T-cell (primary cell): ENCODE measurements around the gene SKI. TPM values are rescaled to one million over a fixed set of nuclear protein-coding genes. Genes with fewer than 3 reads are reported as not detected.

Source experiments
- ATAC-seq, 4 experiments: fragments of 200-7000 bp in 3 of 4; fragments of 150-1000 bp in 1 of 4; cut with Tn5 transposase; replicated peaks in 1 of 4; 1 replicate in 3 of 4; 2 replicates in 1 of 4; pipeline ENCODE4 v1.10.0; 2021; ENCODE audit warnings: moderate library complexity in 3 of 4, mild to moderate bottlenecking in 2 of 4, moderate number of reproducible peaks in 1 of 4
- CTCF ChIA-PET, 2 donors: fragments of 300-600 bp; sonication (Branson Sonifier 250); formaldehyde crosslinking; loops; one replicate each; lab custom pipeline; 2022; ENCODE audit warnings: antibody characterized with exemption in 2 of 2; lab: Charles Lee
- POLR2A ChIA-PET, 2 donors: fragments of 300-600 bp; sonication (Branson Sonifier 250); formaldehyde crosslinking; loops; one replicate each; lab custom pipeline; 2022; ENCODE audit warnings: antibody characterized with exemption in 2 of 2; lab: Charles Lee
- DNase-seq, 35 experiments: peaks; one replicate each; pipeline versions ENCODE4 v3.0.0 to v3.0.0-alpha.2; 2013 to 2023
- H3K27ac ChIP-seq: one replicate; pipeline ENCODE4 v1.5.1; 2013; ENCODE audit warnings: low read length
- H3K27me3 ChIP-seq, 2 experiments: replicated peaks in 1 of 2; 1 replicate in 1 of 2; 2 replicates in 1 of 2; pipeline versions ENCODE4 v1.6.1 to v1.7.0; 2013; ENCODE audit warnings: low read length in 1 of 2, mixed read lengths in 1 of 2; ENCODE audit not compliant: control insufficient read depth in 2 of 2, insufficient read depth in 2 of 2; ENCODE audit errors: extremely low read depth in 1 of 2
- H3K36me3 ChIP-seq, 2 donors: 1 replicate in 1 of 2; 2 replicates in 1 of 2; pipeline versions ENCODE4 v1.6.1 to v1.7.0; 2013; ENCODE audit warnings: low read length in 1 of 2; ENCODE audit not compliant: control insufficient read depth in 2 of 2, insufficient read depth in 1 of 2; ENCODE audit errors: extremely low read depth in 1 of 2
- H3K4me1 ChIP-seq, 2 experiments: 1 replicate in 1 of 2; 2 replicates in 1 of 2; pipeline versions ENCODE4 v1.6.1 to v1.7.0; 2013; ENCODE audit warnings: low read length in 2 of 2, mixed read lengths in 1 of 2; ENCODE audit not compliant: insufficient read depth in 2 of 2, control insufficient read depth in 1 of 2; ENCODE audit errors: extremely low read depth in 1 of 2
- H3K4me3 ChIP-seq, 2 donors: 1 replicate in 1 of 2; 2 replicates in 1 of 2; pipeline versions ENCODE4 v1.5.1 to v1.7.0; 2013; ENCODE audit warnings: mild to moderate bottlenecking in 2 of 2, low read length in 1 of 2, moderate library complexity in 1 of 2; ENCODE audit not compliant: control insufficient read depth in 1 of 2; ENCODE audit errors: extremely low read depth in 1 of 2
- H3K9me3 ChIP-seq: 2 replicates; pipeline ENCODE4 v1.7.0; 2013
- H3K27ac Mint-ChIP-seq, 2 donors: one replicate each; pipeline ENCODE4 v1.8.0; 2020 to 2021; ENCODE audit warnings: mild to moderate bottlenecking in 2 of 2, mixed read lengths in 2 of 2
- H3K27me3 Mint-ChIP-seq, 2 donors: one replicate each; pipeline ENCODE4 v1.8.0; 2021 to 2022; ENCODE audit warnings: mixed read lengths in 2 of 2
- H3K36me3 Mint-ChIP-seq: one replicate; pipeline ENCODE4 v1.8.0; 2021; ENCODE audit warnings: mixed read lengths
- H3K4me1 Mint-ChIP-seq, 3 donors: one replicate each; pipeline ENCODE4 v1.8.0; 2020 to 2022; ENCODE audit warnings: mixed read lengths in 3 of 3, mild to moderate bottlenecking in 1 of 3
- H3K4me3 Mint-ChIP-seq, 3 donors: one replicate each; pipeline ENCODE4 v1.8.0; 2020 to 2022; ENCODE audit warnings: mild to moderate bottlenecking in 3 of 3, mixed read lengths in 3 of 3, moderate library complexity in 3 of 3
- H3K9me3 Mint-ChIP-seq, 3 donors: one replicate each; pipeline ENCODE4 v1.8.0; 2020 to 2022; ENCODE audit warnings: mixed read lengths in 3 of 3
- WGBS: methylation state at CpG from one replicate; pipeline ENCODE4 v1.1.5; 2013; ENCODE audit warnings: missing lambda C conversion rate; ENCODE audit not compliant: insufficient coverage; 5-methylcytosine and 5-hydroxymethylcytosine counted together
- total RNA-seq, 35 experiments: library from RNA in 6 of 35; stranded (reverse) in 6 of 35; fragments of 120-200 nt in 1 of 35; gene quantifications; one replicate each; pipeline versions ENCODE4 v1.2.1 to v1.2.4 and lab custom pipeline; 2013 to 2026

Gene SKI
- total RNA-seq, 5 donors from 2014 or later (not counting 1 experiment from before 2014, with no cell fraction given) = 137 to 299 (median 157) TPM

- peak overlapping the region in 1 of 3 donors; percentile 57 for H3K4me3 Mint-ChIP-seq
- Histone ChIP-seq H3K36me3 (peaks cover 4 to 7% of the 10 kb centered on the region in 2 donors), H3K4me1 (peaks cover 5 to 77% of the 10 kb centered on the region in 2 experiments), H3K4me3 (no peak overlapping the region), H3K27ac (no peak overlapping the region), H3K27me3 (no peaks in the 10 kb centered on the region), H3K9me3 (no peaks in the 10 kb centered on the region)
- H3K4me1 Mint-ChIP-seq = peaks cover 63 to 72% (median 63%) of the 10 kb centered on the region in 3 donors
- ATAC-seq (peak in 1 of 4 experiments; percentile 1), DNase-seq (no peak)
- H3K27ac Mint-ChIP-seq = peak overlapping the region in 1 of 2 donors; percentile 34
- H3K9me3 Mint-ChIP-seq = no peaks in the 10 kb centered on the region
- POLR2A ChIA-PET = no interaction called here
- CTCF ChIA-PET = no interaction called here
- 95% methylated on average over 18 of the region's 30 CpGs for WGBS
- no peaks in the 10 kb centered on the region for H3K27me3 Mint-ChIP-seq
- peaks cover 12% of the 10 kb centered on the region for H3K36me3 Mint-ChIP-seq
Observed at GRCh38 chr1:2267051-2267830, 39.1 kb downstream of the SKI start.

GRCh38 chr1:2267862-2268261, 39.7 kb downstream of the SKI start:
- no peak overlapping the region for H3K27ac Mint-ChIP-seq

GRCh38 chr1:2268285-2269056, 40.4 kb downstream of the SKI start:
- peaks cover 4 to 7% of the 10 kb centered on the region in 2 donors for H3K36me3 ChIP-seq
- H3K27me3 Mint-ChIP-seq = no peaks in the 10 kb centered on the region
- no peaks in the 10 kb centered on the region for H3K9me3 ChIP-seq
- peaks cover 57 to 75% (median 62%) of the 10 kb centered on the region in 3 donors for H3K4me1 Mint-ChIP-seq
- ChIA-PET CTCF (no interaction called here), POLR2A (no interaction called here)
- no peaks in the 10 kb centered on the region for H3K27me3 ChIP-seq
- no peak for DNase-seq
- H3K4me3 Mint-ChIP-seq = peak overlapping the region in 1 of 3 donors; percentile 49
- peak overlapping the region in 1 of 2 donors; percentile 52 for H3K27ac Mint-ChIP-seq
- H3K27ac ChIP-seq = no peak overlapping the region
- no peak overlapping the region for H3K4me3 ChIP-seq
- 80% methylated on average over 7 of the region's 14 CpGs for WGBS
- peaks cover 12% of the 10 kb centered on the region for H3K36me3 Mint-ChIP-seq
- peaks cover 5 to 88% of the 10 kb centered on the region in 2 experiments for H3K4me1 ChIP-seq
- no peaks in the 10 kb centered on the region for H3K9me3 Mint-ChIP-seq
- peak in 1 of 4 experiments; percentile 19 for ATAC-seq

More at GRCh38 chr1:2267862-2268261, 39.7 kb downstream of the SKI start:
- peak in 1 of 4 experiments; percentile 10 for ATAC-seq
- no peaks in the 10 kb centered on the region for H3K27me3 ChIP-seq
- CTCF ChIA-PET = no interaction called here
- Mint-ChIP-seq H3K9me3 (no peaks in the 10 kb centered on the region), H3K4me3 (no peak overlapping the region), H3K27me3 (no peaks in the 10 kb centered on the region), H3K4me1 (peaks cover 58 to 73% (median 59%) of the 10 kb centered on the region in 3 donors), H3K36me3 (peaks cover 12% of the 10 kb centered on the region)
- H3K27ac ChIP-seq = no peak overlapping the region
- no peak for DNase-seq
- POLR2A ChIA-PET = no interaction called here
- peaks cover 4 to 7% of the 10 kb centered on the region in 2 donors for H3K36me3 ChIP-seq
- H3K4me1 ChIP-seq = peaks cover 5 to 82% of the 10 kb centered on the region in 2 experiments
- H3K4me3 ChIP-seq = no peak overlapping the region
- no peaks in the 10 kb centered on the region for H3K9me3 ChIP-seq
- WGBS = 95% methylated on average over 15 of the region's 15 CpGs

GRCh38 chr1:2269193-2269921, 41.2 kb downstream of the SKI start:
- Histone ChIP-seq H3K4me1 (peaks cover 5 to 95% of the 10 kb centered on the region in 2 experiments), H3K9me3 (no peaks in the 10 kb centered on the region), H3K36me3 (peaks cover 7% of the 10 kb centered on the region in 2 donors), H3K27ac (no peak overlapping the region), H3K4me3 (no peak overlapping the region), H3K27me3 (no peaks in the 10 kb centered on the region)
- no peaks in the 10 kb centered on the region for H3K9me3 Mint-ChIP-seq
- H3K4me3 Mint-ChIP-seq = peak overlapping the region in 1 of 3 donors; percentile 49
- ATAC-seq = no peak
- H3K4me1 Mint-ChIP-seq = peaks cover 56 to 79% (median 69%) of the 10 kb centered on the region in 3 donors
- no peaks in the 10 kb centered on the region for H3K27me3 Mint-ChIP-seq
- H3K27ac Mint-ChIP-seq = no peak overlapping the region
- WGBS = 94% methylated on average over 22 of the region's 28 CpGs
- DNase-seq = no peak
- peaks cover 12% of the 10 kb centered on the region for H3K36me3 Mint-ChIP-seq
- ChIA-PET POLR2A (no interaction called here), CTCF (no interaction called here)

- Mint-ChIP-seq H3K9me3 (no peaks in the 10 kb centered on the region), H3K27ac (no peak overlapping the region), H3K4me3 (peak overlapping the region in 1 of 3 donors; percentile 49), H3K27me3 (no peaks in the 10 kb centered on the region), H3K4me1 (peaks cover 53 to 79% (median 69%) of the 10 kb centered on the region in 3 donors), H3K36me3 (peaks cover 12% of the 10 kb centered on the region)
- peaks cover 7 to 10% of the 10 kb centered on the region in 2 donors for H3K36me3 ChIP-seq
- H3K27me3 ChIP-seq = no peaks in the 10 kb centered on the region
- peaks cover 8 to 95% of the 10 kb centered on the region in 2 experiments for H3K4me1 ChIP-seq
- DNase-seq (no peak), ATAC-seq (no peak)
- H3K9me3 ChIP-seq = no peaks in the 10 kb centered on the region
- no peak overlapping the region for H3K4me3 ChIP-seq
- POLR2A ChIA-PET = no interaction called here
- no peak overlapping the region for H3K27ac ChIP-seq
- 92% methylated on average over 9 of the region's 13 CpGs for WGBS
- CTCF ChIA-PET = no interaction called here
Observed at GRCh38 chr1:2269922-2270259, 41.8 kb downstream of the SKI start.
